HG02678 (cell line): ENCODE data around the gene DCAF12.
"Not testable (repeated sequence)": the region's sequence is repeated elsewhere in the genome, so short reads cannot be mapped to it uniquely, and the experiment has no call there.

Experiments
- ATAC-seq: cut with Tn5 transposase; IDR thresholded peaks from one replicate; pipeline ENCODE4 v1.9.1; 2021; ENCODE audit warnings: mild to moderate bottlenecking, moderate library complexity; ENCODE audit not compliant: unreplicated experiment

DCAF12 gene

GRCh38 chr9:34126207-34127034 lies at the start of gene DCAF12:
TSS of gene DCAF12 (minus strand) at chr9:34126698. CDS start at chr9:34126431, 267 bp downstream.
- ATAC-seq = peak; percentile 86

GRCh38 chr9:34176089-34176488 lies 49.6 kb upstream of the DCAF12 start:
- ATAC-seq = no peak

- no peak for ATAC-seq
Measured at GRCh38 chr9:34171753-34172535, 45.4 kb upstream of the DCAF12 start.

DNA sequence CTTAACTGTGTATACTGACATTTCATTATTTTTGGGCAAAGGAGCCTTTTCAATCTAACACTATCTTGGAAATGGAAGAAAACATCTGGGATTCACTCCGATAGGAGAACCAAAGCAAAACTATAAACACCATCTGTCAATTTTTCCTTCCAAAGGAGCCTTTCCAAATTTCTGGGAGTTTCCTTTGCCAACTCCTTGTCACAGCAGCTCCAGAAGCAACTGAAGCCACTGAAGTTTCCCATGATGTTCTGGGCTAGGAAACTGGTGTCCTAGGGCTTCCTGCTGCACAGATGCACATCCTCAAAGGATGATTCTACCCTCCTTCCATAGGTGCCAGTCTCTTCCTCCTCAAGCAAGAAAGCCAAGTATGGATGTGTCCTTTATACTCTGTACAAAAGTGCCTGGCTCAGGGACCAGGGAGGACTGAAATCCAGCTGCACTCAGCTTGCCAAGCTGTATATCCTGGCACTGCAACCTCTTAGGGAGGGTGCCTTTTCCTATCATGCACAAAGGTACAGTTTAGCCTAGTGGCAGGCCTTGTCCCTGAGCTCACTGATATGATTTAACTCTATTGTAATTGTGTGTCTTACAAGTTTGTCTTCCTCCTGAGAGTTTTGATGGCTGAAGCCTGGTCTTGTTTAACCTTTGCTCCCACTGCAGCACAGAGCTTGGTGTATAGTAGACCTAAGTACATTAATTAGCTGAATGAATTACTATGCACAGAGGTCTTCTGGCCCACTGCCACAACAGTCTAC lies 43.9 kb upstream of the DCAF12 start:
- ATAC-seq = no peak

DNA sequence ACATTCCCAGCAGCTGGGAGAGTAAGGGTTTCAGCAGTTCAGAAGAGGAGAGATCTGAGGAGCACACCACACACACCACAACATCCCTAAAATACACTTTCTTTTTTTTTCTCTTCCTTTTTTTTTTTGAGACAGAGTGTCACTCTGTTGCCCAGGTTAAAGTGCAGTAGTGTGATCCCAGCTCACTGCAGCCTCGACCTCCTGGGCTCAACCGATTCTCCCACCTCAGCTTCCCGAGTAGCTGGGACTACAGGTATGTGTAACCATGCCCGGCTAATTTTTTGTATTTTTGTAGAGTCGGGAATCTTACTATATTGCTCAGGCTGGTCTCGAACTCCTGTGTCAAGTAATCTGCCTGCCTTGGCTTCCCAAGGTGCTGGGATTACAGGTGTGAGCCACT lies 42.6 kb upstream of the DCAF12 start:
- ATAC-seq = no peak

DNA sequence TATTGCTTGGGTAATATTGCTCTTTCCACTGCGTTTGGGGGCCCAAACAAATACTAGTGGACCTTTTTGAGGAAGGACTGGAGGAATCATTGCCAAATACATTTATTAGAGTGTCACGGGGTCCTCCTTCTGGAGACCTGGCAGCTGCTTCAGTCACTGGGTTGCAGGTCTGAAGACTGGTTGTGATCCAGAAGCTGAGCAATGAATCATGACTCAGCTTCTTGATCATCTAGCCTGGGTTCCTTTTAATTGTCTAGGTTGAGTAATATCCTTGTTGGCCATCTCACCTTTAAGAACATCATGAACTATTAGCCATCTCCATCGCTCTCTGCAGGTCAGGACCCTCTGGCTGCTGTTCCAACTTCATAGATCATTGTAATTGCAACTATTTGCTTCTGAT lies 36.9 kb upstream of the DCAF12 start:
- no peak for ATAC-seq

GRCh38 chr9:34158362-34158869 lies 31.9 kb upstream of the DCAF12 start:
- ATAC-seq = no peak

DNA sequence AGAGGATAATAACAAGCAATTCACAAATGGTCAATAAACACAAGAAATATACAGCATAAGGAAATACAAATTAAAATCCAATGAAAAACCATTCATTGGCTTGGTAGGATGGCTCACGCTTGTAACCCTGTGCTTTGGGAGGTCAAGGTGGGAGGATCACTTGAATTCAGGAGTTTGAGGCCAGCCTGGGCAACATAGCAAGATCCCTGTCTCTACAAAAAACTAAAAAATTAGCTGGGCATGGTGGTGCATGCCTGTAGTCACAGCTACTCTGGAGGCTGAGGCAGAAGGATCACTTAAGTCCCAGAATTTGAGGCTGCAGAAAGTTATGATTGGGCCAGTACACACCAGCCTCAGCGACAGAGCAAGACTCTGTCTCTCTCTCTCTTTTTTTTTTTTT lies 31.4 kb upstream of the DCAF12 start:
- ATAC-seq = no peak

GRCh38 chr9:34157318-34157717 lies 30.8 kb upstream of the DCAF12 start:
- no peak for ATAC-seq

- no peak for ATAC-seq
Measured at GRCh38 chr9:34154057-34154456, 27.6 kb upstream of the DCAF12 start.

- no peak for ATAC-seq
Measured at GRCh38 chr9:34151398-34151797, 24.9 kb upstream of the DCAF12 start.

- ATAC-seq = no peak
Measured at GRCh38 chr9:34145165-34145564, 18.7 kb upstream of the DCAF12 start.

DNA sequence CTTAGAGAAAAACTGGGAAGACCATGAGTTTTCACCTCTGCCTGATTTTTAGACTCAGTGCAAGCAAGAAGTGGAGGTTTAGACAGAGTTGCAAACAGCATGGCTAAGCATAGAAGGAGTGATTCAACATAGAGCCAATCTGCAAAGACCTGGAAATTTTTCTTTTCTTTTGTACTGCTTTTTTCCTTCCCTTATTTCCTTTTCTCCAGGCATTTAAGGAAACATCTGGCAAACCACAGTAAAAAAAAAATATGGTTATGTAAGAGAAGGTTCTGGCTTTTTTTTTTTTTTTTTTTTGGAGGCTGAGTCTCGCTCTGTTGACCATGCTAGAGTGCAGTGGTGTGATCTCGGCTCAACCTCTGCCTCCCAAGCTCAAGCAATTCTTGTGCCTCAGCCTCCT lies 16.6 kb upstream of the DCAF12 start:
- ATAC-seq = no peak

- no peak for ATAC-seq
Measured at GRCh38 chr9:34140853-34141252, 14.4 kb upstream of the DCAF12 start.

DNA sequence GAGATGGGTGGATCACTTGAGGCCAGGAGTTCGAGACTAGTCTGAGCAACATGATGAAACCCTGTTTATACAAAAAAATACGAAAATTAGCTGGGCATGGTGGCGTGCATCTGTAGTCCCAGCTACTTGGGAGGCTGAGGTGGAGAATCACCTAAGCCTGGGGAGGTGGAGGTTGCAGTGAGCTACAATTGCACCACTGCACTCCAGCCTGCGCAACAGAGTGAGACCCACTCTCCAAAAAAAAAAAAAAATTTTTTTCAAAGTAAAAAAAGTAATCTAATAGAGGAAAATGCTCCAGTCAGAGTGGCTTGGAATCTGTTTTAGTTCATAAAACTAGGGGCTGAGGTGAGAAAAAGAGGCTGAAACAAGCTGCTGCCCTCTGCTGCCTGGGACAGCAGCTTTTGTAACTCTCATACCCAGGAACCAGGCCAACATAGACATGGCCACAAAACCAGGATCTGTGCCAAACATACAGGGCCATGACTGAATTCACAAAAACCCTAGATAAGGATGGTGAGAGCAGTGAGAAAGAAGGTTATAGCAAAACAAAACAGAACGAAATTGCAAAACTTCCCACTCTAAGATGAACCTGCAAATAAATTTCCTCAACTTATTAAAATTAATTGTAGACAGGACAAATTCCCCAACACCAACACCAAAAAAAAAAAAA lies 13.1 kb upstream of the DCAF12 start:
- no peak for ATAC-seq

DNA sequence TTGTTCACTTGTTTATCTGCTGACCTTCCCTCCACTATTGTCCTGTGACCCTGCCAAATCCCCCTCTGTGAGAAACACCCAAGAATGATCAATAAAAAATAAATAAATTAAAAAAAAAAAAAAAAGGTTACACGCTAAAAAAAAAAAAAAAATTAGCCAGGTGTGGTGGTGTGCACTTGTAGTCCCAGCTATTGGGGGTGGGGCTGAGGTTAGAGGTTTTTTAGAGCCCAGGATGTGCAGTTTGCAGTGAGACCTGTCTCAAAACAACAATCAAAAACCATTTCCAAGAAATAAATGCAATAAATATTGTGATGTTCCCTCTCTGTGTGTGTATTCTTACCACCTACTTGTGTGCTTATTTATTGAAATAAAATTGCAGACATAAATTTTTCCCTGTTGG lies 12.1 kb upstream of the DCAF12 start:
- not testable (repeated sequence) for ATAC-seq

DNA sequence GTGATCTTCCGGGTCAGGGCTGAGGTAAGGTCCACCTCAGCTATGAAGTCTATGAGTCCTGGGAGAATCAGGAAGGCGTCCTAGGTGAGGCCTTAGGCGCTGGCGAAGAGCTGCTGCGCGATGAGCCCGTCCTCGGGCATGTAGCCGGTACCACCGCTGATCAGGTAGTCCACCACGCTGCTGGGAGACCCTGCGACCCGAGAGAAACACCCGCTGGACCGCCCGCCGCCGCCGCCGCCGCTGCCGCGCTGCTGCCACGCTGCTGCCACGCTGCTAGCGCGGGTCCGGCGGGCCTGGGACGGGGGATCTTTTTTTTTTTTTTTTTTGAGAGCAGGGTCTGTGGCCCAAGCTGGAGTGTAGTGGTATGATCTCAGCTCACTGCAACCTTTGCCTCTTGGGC lies 8.0 kb upstream of the DCAF12 start:
- no peak for ATAC-seq

DNA sequence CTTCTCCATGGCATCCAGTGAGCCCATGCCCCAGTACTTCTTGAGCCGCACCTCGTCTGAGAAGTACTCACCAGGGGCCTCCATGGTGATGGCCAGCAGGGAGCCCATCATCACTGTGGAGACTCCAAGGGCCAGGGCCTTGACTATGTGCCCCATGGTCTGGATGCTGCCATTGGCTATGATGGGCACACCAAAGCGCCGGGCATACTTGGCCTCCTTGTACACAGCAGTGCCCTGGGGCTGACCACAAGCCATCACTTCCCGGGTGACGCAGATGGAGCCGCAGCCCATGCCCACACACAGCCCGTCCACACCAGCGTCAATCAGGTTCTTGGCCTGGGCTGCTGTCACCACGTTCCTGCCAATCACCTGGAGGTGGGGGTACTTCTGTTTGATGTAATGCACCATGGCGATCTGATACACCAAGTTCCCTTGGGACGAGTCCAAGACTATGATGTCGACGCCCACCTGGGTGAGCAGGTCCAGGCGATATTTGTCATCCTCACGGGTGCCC lies 7.0 kb upstream of the DCAF12 start:
- ATAC-seq = no peak

- no peak for ATAC-seq
Measured at GRCh38 chr9:34131571-34131970, 5.1 kb upstream of the DCAF12 start.
